NCI-H526 treated with DMSO at 0.1 percent for 48 hours (cell line): Measurements from ENCODE around the gene ADAMTS4.
A peak's percentile ranks its signal among the peaks of the same experiment; 100 is the strongest.

ENCODE experiments used
- DNase-seq: peaks from one replicate; lab custom pipeline; 2025; lab: John Stamatoyannopoulos, UW

ADAMTS4 gene

DNA sequence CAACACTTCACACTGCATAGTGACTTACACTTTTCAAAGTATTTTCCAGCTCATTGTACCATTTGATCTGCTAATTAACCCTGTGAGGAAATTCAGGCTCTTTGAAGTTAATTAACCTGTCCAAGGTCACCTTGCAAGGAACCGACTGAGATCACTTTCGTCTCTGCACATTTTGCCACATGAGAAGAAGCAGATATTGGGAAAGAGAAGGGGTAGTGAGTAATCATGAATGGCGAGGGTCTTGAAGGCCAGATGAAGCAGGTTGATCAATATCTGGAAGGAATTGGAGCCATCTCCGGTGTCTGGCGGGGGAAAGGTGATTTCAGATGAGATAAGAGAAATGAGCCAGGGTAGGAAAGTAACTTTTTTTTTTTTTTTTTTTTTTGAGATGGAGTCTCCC is 21.1 kb upstream of the ADAMTS4 start:
- DNase-seq: no peak

DNA sequence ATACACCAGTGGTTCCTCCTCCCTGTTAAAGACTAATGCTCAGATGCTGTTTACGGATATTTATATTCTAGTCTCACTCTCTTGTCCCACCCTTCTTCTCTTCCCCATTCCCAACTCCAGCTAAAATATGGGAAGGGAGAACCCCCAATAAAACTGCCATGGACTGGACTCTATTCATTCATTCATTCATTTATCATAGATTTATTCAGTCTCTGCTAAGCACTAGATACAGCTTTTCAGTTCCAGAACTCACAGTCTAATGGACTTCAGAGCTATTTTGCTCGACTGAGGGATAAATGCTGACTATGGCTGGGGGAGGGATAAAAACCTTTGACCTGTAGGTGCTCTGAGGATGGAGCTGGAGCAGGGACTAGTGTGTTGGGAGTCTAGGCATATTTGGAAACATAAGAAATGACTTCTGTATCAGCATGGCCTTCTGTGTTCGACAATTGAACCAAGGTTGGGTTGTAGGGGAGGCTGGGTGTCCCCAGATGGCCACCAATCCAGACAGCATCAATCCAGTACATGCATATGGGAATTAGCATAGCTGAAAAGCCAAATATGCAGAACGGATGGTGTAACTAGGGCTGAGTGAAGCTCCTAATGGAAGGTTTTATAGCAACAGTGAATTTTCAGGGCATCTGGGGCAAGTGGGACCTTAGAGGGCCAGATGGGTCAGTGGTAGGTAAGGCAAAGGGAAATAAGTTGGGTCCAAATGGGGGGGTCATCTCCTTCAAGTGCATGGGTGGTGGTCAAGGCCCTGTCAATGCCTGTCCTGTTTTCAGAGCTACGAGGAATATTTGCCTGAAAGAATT is 20.4 kb upstream of the ADAMTS4 start:
- DNase-seq: no peak

DNA sequence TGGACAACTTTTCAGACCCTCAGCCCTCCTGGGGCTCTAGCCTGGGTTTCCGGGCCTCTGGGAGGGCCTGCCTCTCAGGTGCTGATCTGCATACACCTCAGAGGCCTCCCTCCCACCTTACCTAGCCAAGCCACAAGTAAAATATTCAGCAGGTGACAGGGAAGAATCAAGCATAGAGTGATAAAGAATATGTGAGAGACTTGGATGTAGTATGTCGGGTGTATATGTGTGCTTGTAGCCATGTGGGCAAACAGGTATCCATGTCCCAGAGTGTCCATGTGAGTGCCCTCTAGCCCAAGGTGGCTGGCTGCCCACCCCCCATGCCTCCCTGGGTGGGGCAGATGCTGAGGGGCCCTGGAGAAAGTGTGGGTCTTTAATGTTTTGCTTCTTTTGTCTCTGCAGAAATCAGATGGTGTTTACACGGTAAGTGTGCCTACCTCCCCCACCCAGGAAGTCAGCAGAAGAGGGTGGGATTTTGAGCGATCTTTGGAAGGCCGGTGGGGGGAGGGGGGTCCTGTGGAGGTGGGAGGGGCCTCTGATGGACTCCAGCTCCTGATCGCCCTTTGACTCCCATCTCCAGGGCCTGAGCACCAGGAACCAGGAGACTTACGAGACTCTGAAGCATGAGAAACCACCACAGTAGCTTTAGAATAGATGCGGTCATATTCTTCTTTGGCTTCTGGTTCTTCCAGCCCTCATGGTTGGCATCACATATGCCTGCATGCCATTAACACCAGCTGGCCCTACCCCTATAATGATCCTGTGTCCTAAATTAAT is 19.6 kb upstream of the ADAMTS4 start:
- DNase-seq: no peak

DNA sequence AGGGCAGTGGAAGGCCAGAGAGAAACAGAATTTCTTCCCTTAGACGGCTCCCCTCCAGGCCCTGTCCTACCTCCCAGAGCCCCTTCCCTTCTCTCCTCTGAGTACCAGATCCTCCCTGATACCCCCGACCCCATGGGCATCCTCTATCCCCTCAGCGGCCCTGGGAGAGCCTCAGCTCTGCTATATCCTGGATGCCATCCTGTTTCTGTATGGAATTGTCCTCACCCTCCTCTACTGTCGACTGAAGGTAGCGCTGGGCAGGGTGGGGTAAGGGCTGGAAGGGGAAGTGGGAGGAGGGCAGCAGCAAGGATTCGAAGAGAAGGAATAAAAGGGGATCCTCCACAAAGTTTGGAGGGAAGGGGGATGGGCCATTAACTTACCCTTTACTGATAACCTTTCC is 19.0 kb upstream of the ADAMTS4 start:
- DNase-seq: no peak

DNA sequence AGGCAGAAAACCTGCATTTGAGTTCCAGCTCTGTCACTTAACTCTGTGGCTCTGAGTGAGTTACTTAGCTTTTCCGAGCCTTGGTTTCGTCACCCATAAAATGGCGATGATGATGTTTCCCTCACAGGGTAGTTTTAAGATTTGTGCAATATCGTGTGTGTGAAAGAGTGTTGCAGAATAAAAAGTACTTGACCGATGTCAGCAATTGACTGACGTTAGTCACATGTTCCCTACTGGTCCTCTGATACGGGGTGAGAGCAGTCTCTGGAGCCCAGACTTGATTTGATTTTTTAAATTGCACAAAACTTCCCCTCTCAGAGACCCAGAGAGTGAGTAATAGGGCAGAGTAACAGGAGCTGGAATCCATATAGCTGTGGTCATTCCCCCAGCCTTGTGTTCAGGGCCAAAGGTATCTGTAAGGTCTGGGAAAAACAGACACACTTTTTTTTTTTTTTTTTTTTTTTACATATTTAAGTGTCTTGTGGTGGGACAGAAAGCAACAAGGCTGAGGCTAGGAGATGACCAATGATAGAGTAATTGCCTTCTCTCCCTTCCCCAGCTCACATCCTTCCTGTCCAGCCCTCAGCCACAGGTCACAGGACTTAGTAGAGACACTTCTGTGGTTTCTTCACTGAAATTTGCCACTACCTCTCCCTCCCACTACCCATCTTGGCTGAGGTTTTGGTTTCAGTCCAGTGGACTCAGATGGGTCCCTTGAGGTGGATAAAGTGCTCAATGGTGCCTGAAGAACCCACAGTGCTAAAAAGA is 18.3 kb upstream of the ADAMTS4 start:
- no peak for DNase-seq

DNA sequence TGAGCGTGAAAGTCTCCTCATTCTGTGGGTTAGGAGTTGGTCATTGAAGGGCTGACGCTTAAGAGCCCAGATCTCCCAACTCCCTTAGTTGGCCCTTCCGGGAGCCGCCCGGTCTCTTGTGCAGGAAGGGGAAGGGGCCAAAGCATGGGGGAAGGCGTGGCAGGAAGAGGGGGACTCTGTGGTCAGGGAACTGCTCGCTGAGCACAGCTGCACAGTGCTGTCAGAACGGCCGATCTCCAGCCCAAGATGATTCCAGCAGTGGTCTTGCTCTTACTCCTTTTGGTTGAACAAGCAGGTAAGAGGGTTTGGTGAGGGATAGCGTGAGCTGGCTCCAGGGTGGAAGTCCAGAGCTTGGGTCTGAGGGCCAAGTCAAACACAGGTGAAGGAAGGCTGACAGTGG is 16.2 kb upstream of the ADAMTS4 start, which contains the start of gene FCER1G:
TSS of gene FCER1G (plus strand) at position 220 of the 400 bp plus-strand sequence. CDS start at position 247, 27 bp downstream.
- no peak for DNase-seq

DNA sequence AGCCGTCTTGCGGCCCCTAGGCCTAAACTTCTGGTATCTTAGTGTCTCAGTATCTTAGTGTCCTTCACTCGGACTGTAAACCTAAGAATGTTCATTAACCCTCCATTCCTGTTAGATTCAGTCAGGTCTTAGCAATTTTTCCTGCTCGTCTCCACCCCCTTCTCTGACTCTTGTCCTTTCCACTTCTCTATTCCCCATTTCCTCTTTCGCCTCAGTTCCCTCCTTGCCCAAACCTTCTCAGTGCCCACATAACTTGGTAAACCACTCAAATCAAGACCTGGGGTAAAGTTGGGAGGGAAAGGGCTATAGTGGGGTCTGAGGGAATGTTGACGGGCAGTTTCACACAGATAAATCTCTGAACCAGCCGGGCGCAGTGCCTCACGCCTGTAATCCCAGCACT is 15.5 kb upstream of the ADAMTS4 start:
- no peak for DNase-seq

DNA sequence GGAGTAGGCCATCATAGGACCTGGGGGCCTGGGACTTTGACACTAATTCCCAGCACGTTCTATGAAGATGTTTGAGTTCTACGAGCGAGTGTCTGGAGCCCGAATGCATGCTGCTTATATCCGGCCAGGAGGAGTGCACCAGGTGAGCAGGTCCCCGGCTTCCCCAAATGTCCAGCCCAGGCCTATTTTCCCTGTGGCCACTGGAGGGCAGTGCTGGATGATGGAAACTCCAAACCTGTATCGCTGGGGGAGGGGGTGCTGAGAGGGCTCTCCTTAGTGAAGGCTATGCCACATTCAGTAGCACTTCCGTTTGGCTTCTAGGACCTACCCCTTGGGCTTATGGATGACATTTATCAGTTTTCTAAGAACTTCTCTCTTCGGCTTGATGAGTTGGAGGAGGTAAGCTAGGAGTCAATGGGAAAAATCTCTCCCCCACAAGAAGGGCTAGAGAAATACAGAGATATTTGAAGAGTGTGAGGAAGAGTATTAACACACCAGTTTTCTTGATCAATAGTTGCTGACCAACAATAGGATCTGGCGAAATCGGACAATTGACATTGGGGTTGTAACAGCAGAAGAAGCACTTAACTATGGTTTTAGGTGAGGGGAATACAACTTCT is 11.0 kb upstream of the ADAMTS4 start:
- DNase-seq: peak; percentile 78

DNA sequence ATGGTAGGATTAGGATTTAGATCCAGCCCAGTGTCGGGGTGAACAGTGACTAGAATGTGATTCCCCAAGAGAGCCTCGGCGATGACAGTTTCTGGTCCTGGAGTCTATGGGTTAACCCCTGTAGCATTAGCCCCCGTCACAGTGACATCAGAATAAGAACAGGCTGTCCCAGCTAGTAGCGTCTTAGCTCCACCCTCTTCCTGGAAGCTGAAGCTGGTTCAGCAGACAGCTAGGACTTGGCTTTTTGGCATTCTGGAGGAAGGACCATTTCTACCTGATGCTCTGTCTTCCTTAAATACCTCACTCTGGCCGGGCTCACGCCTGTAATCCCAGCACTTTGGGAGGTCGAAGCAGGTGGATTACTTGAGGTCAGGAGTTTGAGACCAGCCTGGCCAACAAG is 8.3 kb upstream of the ADAMTS4 start:
- DNase-seq: no peak

DNA sequence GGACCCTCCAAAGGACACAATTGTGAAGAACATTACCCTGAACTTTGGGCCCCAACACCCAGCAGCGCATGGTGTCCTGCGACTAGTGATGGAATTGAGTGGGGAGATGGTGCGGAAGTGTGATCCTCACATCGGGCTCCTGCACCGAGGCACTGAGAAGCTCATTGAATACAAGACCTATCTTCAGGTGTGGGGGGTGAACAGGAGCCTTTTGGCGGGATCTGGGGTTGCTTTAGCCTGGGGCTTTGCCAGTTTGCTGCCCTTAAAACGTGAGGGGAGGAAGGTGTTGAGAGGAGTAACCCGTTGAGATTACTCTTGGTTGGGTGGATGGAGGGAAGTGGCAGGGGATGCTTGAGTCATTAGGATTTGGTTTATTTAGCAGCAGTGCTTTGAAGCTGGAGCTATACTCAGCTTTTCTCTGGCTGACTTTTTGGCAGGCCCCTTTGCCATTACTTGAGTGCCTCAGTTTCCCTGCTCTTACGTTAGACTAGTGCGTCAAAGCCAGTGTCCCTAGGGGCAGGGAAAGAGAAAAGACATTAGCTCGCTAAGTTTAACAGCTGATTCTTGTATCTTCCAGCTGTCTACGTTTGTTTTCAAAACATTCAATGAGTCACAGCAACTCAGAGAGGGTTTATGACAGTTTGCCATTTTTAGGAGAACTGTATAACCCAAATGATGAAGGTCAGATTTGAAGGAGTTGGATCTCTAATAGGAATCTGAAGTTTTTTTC is 7.7 kb upstream of the ADAMTS4 start:
- DNase-seq: no peak

DNA sequence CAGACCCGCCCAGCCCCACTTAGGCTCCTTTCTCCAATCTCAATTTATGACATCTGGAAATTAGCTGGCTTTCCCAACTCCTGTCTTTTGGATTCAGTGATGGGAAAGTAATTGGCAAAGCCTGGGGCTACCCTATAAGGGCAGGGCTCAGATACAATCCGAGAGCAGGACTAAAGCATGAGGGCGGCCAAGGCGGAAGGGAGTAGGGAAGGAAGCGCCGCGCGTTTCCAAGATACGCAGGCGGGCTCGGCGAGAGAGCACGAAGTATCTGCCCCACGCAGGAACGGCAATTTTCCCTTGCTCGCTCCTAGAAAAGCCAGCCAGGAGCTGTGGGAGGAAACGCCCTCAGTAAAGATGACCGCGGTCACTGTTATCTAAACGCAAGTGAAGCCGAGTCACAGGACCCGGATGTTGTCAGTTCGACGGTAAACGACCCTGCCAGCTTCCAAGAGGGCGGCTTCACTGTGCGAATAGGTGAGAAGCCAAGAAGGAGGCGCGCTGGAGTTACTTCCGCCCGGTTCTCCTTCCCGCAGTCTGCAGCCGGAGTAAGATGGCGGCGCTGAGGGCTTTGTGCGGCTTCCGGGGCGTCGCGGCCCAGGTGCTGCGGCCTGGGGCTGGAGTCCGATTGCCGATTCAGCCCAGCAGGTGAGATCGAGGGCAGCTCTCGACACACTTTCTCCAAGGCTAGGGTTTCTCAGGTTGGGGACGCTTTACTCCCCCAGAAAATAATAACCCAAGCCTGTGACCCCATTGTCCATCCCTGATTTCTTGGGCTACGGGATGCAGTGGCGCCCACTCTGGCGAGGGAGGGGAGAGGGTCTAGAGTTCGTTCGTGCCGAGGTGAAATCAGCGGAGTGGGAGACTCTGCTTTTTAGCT is 3.2 kb upstream of the ADAMTS4 start, which contains the start of gene NDUFS2:
TSS of gene NDUFS2 (plus strand) at position 532 of the 877 bp plus-strand sequence. CDS start at position 551, 19 bp downstream.
- peak; percentile 100 for DNase-seq

DNA sequence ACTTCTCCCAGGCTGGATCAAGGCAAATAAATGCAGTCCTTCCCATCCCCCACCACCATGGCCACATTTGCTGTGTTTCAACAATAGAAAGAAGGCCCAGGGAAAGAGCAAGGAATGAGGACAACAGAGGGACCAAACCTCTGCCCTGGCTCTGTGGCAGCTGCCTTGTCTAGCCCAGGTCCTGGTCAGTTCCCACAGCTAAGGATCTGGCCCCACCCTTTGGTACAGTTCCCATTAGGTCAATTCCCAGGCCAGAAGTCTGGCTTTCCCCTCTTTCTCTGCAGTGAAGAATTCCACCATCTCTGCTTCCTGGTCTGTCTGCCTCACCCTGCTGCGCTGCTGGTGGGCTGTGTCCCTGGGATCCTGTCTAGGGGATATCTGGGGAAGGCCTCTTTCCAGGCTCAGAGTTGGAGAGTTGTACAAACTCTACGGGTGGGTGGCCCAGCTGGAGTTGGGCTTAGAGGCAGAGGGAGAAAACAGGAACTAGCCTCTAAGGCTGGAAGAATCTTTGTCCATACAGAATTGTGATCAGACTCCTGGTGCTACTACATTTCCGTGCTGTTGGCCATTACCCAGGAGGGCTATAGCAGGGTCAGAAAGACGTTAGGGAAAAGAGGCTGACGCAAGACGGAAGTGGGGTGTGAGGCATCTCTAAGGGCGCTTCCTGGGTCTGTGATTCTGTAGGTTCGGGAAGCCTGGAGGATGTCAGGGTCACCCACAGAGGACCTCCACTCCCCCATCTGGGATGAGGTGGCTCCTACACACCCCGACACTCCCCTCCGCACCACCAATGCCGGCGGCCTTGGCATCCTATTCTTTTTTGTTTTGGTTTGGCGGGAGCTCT is 2.4 kb upstream of the ADAMTS4 start:
- no peak for DNase-seq

DNA sequence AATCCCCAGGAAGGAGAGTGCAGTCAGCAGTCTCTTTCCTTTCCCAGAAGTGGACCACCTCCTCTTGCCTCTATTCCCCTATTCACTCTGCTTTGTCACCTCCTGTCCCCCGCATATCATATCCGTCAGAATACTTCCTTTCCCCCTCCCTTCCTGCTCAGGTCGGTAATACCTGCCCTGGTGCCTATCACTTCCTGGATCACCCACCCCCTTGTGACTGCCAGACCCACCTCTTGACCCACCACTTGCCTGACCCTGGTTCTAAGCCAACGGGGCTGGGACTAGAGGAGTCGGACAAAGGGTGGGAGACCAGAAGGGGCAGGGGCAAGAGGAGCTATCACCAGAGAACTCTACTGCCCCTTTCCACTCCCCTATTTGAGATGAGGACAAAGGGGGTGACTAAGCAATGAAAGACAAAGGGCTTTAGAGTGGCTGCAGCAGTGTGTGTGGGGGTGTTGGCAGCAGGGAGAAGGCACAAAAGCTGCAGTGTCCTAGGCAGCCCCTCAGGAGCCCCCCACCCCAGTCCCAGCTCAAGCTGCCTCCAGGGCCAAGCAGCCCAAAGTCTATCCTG is 1.7 kb upstream of the ADAMTS4 start:
- no peak for DNase-seq

DNA sequence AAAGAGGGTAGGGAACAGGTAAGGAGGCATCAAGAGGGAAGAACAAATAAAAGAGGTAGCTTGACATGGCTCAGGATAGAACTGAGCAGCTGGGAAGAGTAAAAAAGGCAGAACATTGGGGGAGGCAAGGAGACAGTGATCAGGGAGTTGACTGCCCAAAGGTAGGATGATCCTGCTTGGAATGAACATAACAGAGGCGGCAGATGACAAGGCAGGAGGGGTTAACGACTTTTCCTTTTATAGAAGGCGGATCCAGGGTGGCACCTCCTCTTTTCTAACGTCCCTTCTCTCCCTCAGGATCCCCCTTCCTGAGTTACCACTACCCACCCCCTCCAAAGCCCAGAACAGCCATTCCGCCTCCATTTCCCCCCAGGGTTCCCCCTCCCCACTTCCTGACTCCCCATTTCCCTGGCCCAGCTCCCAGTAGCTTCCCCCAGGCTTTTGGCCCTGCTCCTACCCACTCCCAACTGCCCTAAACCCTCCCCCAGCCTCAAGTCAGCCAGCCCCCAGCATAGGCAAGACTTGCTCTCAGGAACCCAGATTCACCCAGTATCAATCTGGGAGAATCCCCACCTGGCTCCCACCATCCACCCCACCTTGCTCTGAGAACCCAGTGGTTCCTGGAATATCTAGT is 769 bp upstream of the ADAMTS4 start:
- DNase-seq: peak; percentile 47

DNA sequence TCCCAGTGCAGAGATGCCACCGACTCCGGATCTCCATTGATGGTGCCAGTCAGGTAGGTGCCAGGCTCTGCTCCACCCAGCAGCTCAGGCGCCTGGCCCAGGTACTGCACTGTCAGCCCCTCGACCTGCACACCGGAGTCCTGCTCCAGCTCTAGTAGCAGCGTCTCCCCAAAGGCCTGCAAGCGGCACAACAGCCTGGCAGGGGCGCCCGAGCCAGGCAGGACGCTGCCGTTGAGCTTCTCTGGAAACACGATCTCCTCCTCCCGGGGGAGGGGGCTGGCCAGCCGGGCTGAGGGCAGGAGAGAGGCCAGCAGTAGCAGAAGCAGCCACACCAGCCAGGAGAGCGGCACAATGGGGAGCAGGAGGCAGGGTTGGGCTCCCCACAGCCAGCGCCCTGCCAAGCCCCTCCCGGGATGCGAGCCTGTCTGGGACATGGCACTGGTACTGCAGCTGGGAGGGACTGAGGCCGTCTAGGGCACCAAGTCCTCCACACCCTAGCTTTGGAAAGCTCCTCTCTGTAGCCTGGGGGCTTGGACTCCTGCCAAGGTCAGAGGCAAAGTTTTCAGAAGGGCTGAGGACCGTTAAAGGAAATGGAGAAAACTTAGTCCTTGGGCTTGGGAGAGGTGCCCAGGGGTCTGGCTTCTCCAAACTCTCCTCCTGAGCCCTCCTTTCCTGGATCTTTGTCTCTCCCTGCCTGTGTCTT is 509 bp downstream of the ADAMTS4 start:
- peak; percentile 82 for DNase-seq

DNA sequence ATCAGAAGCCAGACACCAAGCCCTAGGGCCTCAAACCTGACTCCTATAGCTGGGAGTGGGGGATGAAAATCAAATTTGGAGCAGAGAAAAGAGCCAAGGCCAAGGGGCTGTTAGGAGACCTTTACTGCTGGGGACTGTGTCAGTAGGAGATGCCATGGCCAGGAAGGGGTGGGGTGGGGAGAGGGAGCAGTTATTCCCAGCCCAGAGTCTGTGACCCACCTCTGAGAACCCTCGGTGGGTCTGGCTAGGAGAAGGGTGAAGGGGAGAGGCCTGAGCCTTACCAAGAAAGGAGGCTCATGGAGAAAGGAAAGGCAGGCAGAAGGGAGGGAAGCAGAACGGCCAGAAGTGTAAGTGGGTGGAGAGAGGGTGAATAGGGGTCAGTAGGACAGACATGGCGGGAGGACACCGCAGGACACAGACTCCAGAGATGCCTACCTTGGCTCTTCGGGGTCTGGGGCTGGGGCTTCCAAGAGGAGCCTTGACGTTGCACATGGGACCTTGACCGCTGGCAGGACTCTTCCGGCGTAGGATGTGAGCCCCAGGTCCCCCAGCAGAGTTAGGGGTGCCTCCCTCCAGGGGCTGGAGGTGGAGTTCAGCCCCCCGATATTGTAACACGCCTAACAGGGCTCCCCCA is 1.2 kb downstream of the ADAMTS4 start:
- no peak for DNase-seq
